Measurements from ENCODE around the gene NDUFB3.

Gene NDUFB3

GRCh38 chr2:201127152-201127511, 55.3 kb downstream of the NDUFB3 start:
- Histone ChIP-seq H3K4me1 (peaks cover 29% of the 10 kb centered on the region), H3K27me3 (ENCODE audit: low read depth) (no peaks in the 10 kb centered on the region), H3K36me3 (replicated peaks) (no peaks in the 10 kb centered on the region), H3K9me3 (no peaks in the 10 kb centered on the region), H3K4me3 (no peak overlapping the region)
- no peak for DNase-seq (ENCODE audit: low spot score in 2 of 2)
- in situ Hi-C loops (cut with MboI; ENCODE audit: low sequenced_read_pairs) = no loop called here

- Histone ChIP-seq H3K4me3 (no peak overlapping the region), H3K4me1 (peaks cover 29% of the 10 kb centered on the region), H3K27me3 (ENCODE audit: low read depth) (no peaks in the 10 kb centered on the region), H3K9me3 (no peaks in the 10 kb centered on the region), H3K36me3 (replicated peaks) (peaks cover 1% of the 10 kb centered on the region)
- no peak for DNase-seq (ENCODE audit: low spot score in 2 of 2)
- in situ Hi-C loops (cut with MboI; ENCODE audit: low sequenced_read_pairs) = no loop called here
Measured at GRCh38 chr2:201127570-201127969, 55.8 kb downstream of the NDUFB3 start.

GRCh38 chr2:201128033-201128432, 56.2 kb downstream of the NDUFB3 start:
- in situ Hi-C loops (cut with MboI; ENCODE audit: low sequenced_read_pairs) = no loop called here
- Histone ChIP-seq H3K4me1 (peaks cover 29% of the 10 kb centered on the region), H3K4me3 (no peak overlapping the region), H3K36me3 (replicated peaks) (peaks cover 2% of the 10 kb centered on the region), H3K27me3 (ENCODE audit: low read depth) (no peaks in the 10 kb centered on the region), H3K9me3 (no peaks in the 10 kb centered on the region)
- DNase-seq (ENCODE audit: low spot score in 2 of 2) = no peak

DNA sequence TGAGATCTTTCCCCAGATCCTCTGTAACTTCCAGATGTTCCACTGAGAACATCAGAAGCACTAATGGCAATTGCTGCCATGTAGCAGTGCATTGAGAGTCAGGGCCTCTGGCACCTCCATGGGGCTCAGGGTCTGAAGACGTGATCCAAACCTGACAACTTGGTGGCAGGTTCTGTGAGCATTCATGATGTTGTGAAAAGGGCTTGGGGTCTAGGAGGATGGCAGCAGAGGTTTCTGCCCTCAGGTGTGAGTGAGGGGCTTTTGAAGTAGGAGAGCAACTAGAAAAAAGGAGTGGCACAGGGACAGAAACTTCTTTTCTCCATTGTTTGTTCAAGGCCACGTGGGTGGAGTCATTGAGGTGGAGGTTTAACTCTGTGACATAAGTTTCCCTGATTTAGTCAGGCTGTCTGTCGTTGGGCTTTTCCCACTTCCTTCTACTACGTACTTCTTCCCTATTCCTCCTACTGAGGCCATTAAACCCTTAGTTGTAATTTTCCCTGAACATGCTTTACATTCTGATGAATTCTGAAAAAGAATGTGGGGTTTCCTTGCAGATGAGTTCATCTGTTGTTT, 57.2 kb downstream of the NDUFB3 start:
- in situ Hi-C loops (cut with MboI; ENCODE audit: low sequenced_read_pairs) = no loop called here
- Histone ChIP-seq H3K4me1 (peaks cover 29% of the 10 kb centered on the region), H3K4me3 (no peak overlapping the region), H3K27me3 (ENCODE audit: low read depth) (no peaks in the 10 kb centered on the region), H3K9me3 (no peaks in the 10 kb centered on the region), H3K36me3 (replicated peaks) (peaks cover 2% of the 10 kb centered on the region)
- DNase-seq (ENCODE audit: low spot score in 2 of 2) = peak; percentile 12 to 24

- in situ Hi-C loops (cut with MboI; ENCODE audit: low sequenced_read_pairs) = no loop called here
- H3K27me3 ChIP-seq (ENCODE audit: low read depth) = no peaks in the 10 kb centered on the region
- DNase-seq (ENCODE audit: low spot score in 2 of 2) = no peak
- H3K36me3 ChIP-seq (replicated peaks) = peaks cover 2% of the 10 kb centered on the region
- H3K4me3 ChIP-seq = no peak overlapping the region
- H3K4me1 ChIP-seq = peaks cover 24% of the 10 kb centered on the region
- H3K9me3 ChIP-seq = no peaks in the 10 kb centered on the region
Measured at GRCh38 chr2:201130524-201131186, 58.9 kb downstream of the NDUFB3 start.

DNA sequence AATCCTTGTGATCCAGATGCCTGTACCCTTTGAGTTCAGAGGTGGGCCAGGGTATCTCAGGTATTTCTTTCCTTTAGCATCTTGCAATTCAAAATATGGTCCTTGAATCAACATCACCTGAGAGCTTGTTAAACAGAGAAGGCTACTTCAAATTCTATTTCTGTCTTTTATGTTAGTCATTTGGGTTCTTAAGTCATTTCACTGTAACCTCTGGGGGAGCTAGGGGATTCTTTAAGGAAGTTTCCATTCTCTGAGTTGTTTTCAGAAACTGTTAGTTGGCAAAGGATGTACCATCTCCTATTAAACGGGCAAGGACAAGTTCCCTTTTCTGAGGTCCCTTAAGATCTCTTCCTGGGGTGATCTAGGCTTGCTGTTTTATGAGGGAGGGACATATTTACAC, 60.7 kb downstream of the NDUFB3 start:
- no peak for DNase-seq (ENCODE audit: low spot score in 2 of 2)
- in situ Hi-C loops (cut with MboI; ENCODE audit: low sequenced_read_pairs) = no loop called here
- peaks cover 4% of the 10 kb centered on the region for H3K36me3 ChIP-seq (replicated peaks)
- H3K4me1 ChIP-seq = peaks cover 11% of the 10 kb centered on the region
- H3K4me3 ChIP-seq = no peak overlapping the region
- no peaks in the 10 kb centered on the region for H3K9me3 ChIP-seq
- H3K27me3 ChIP-seq (ENCODE audit: low read depth) = no peaks in the 10 kb centered on the region
